Esophagus muscularis mucosa (tissue), 4 donors: Measurements from ENCODE around the gene ATG12. TPM values are rescaled to one million over a fixed set of nuclear protein-coding genes. Genes with fewer than 3 reads are reported as not detected.
"Not testable (repeated sequence)": the region's sequence is repeated elsewhere in the genome, so short reads cannot be mapped to it uniquely, and the experiment has no call there.

ENCODE experiments used
- DNase-seq: peaks from one replicate; pipeline ENCODE4 v3.0.0-alpha.2; 2017; ENCODE audit errors: extremely low spot score
- H3K27ac ChIP-seq, 4 donors: fragments of 200-600 bp; sonication (generic); replicated peaks in 1 of 4; 1 replicate in 3 of 4; 2 replicates in 1 of 4; pipeline ENCODE4 v1.5.1; 2016 to 2019; ENCODE audit warnings: mild to moderate bottlenecking in 1 of 4
- H3K27me3 ChIP-seq, 4 donors: fragments of 200-600 bp; sonication (generic); one replicate each; pipeline versions ENCODE4 v1.5.1 to v1.6.0; 2016 to 2019
- H3K36me3 ChIP-seq, 4 donors: fragments of 200-600 bp; sonication (generic); one replicate each; pipeline ENCODE4 v1.5.1; 2016 to 2019
- H3K4me1 ChIP-seq, 4 donors: fragments of 200-600 bp; sonication (generic); one replicate each; pipeline ENCODE4 v1.5.1; 2016 to 2019
- H3K4me3 ChIP-seq, 4 donors: fragments of 200-600 bp; sonication (generic); 1 replicate in 2 of 4; 2 replicates in 2 of 4; pipeline ENCODE4 v1.5.1; 2016 to 2019; ENCODE audit warnings: mild to moderate bottlenecking in 4 of 4, moderate library complexity in 1 of 4
- H3K9me3 ChIP-seq, 4 donors: fragments of 200-600 bp; sonication (generic); 1 replicate in 3 of 4; 2 replicates in 1 of 4; pipeline ENCODE4 v1.5.1; 2016 to 2019
- CTCF ChIP-seq, 3 experiments: fragments of 200-600 bp in 2 of 3; fragments of 450-650 bp in 1 of 3; sonication (generic) in 2 of 3; IDR thresholded peaks; one replicate each; pipeline ENCODE4 v1.5.1; 2017 to 2019; ENCODE audit warnings: antibody characterized with exemption in 3 of 3, mild to moderate bottlenecking in 2 of 3, moderate library complexity in 1 of 3
- EP300 ChIP-seq: sonication (generic); formaldehyde crosslinking; IDR thresholded peaks from one replicate; pipeline ENCODE4 v1.6.1; 2017; ENCODE audit warnings: antibody characterized with exemption
- POLR2A ChIP-seq: fragments of 450-650 bp; IDR thresholded peaks from one replicate; pipeline ENCODE4 v1.6.1; 2017; ENCODE audit warnings: antibody characterized with exemption, moderate library complexity, mild to moderate bottlenecking, low read depth
- POLR2AphosphoS5 ChIP-seq, 2 donors: sonication (generic); formaldehyde crosslinking; IDR thresholded peaks; one replicate each; pipeline ENCODE4 v1.6.1; 2017; ENCODE audit warnings: antibody characterized with exemption in 2 of 2
- WGBS: methylation state at CpG from one replicate; pipeline ENCODE4 v1.1.5; 2018; 5-methylcytosine and 5-hydroxymethylcytosine counted together
- intact Hi-C: fragments of 100-400 bp; cut with DNase I; formaldehyde crosslinking; loops from one replicate; pipeline ENCODE4 v1.15.1; 2023
- total RNA-seq, 4 donors: library from RNA; depleted of rRNA; stranded (reverse); fragments of >200 nt; gene quantifications; one replicate each; pipeline versions ENCODE4 v1.1.0 to v1.2.1, GENCODE V29; 2016

Gene ATG12
- 10 to 100 TPM; 26.7 to 45.1 (median 37.8) TPM for total RNA-seq

GRCh38 chr5:115841382-115842088 is at the start of gene ATG12, which contains the start of gene AP3S1:
Gene ATG12 (minus strand): TSS chr5:115841565. CDS start chr5:115841552, 13 bp downstream.
Gene AP3S1 (plus strand): TSS chr5:115841935. CDS start chr5:115842038, 103 bp downstream.
- peak; percentile 98 for DNase-seq
- WGBS, result 0% methylated on average over 6 of the region's 65 CpGs
- Histone ChIP-seq H3K36me3 (peaks cover 8 to 11% (median 10%) of the 10 kb centered on the region in 4 donors), H3K27ac (peak within 1 kb of the TSS; percentile 94 to 99 (median 96)), H3K4me3 (peak within 1 kb of the TSS; percentile 78 to 95 (median 90)), H3K4me1 (peaks cover 45 to 74% (median 67%) of the 10 kb centered on the region in 4 donors), H3K27me3 (no peaks in the 10 kb centered on the region), H3K9me3 (no peaks in the 10 kb centered on the region)
- intact Hi-C loops, result loop anchor here (10.0 kb wide), 1 partner anchor 223 kb away; no protein-coding TSS in a partner anchor
- peak; percentile 66 for TF ChIP-seq POLR2A
- TF ChIP-seq CTCF (IDR thresholded peaks at IDR 0.05), result no peak
- peak; percentile 92 to 94 for TF ChIP-seq POLR2AphosphoS5 (IDR thresholded peaks at IDR 0.05)

- DNase-seq, result no peak
- H3K4me1 ChIP-seq, result no peaks in the 10 kb centered on the region
- no peak overlapping the region for H3K27ac ChIP-seq
- peaks cover 0 to 21% (median 6%) of the 10 kb centered on the region in 4 donors for H3K36me3 ChIP-seq
- intact Hi-C loops, result no loop called here
- H3K9me3 ChIP-seq, result no peaks in the 10 kb centered on the region
- no peak overlapping the region for H3K4me3 ChIP-seq
- WGBS, result 71% methylated on average over 1 of the region's 1 CpG
- no peaks in the 10 kb centered on the region for H3K27me3 ChIP-seq
- TF ChIP-seq POLR2A, result no peak
- TF ChIP-seq CTCF (IDR thresholded peaks at IDR 0.05), result peak in 1 of 3 experiments; percentile 10
- no peak for TF ChIP-seq EP300
- TF ChIP-seq POLR2AphosphoS5 (IDR thresholded peaks at IDR 0.05), result no peak
Measured at GRCh38 chr5:115888027-115888426, 46.7 kb upstream of the ATG12 start.

- H3K27me3 ChIP-seq, H3K4me3 ChIP-seq, H3K9me3 ChIP-seq, H3K4me1 ChIP-seq, H3K27ac ChIP-seq, intact Hi-C loops, DNase-seq: not testable (repeated sequence)
- WGBS, result 73% methylated on average over 3 of the region's 3 CpGs
- H3K36me3 ChIP-seq, result peaks cover 0 to 24% (median 11%) of the 10 kb centered on the region in 4 donors
Measured at GRCh38 chr5:115885208-115885607, 43.8 kb upstream of the ATG12 start.

GRCh38 chr5:115884704-115885103 is 43.3 kb upstream of the ATG12 start:
- TF ChIP-seq CTCF (IDR thresholded peaks at IDR 0.05) (no peak), POLR2AphosphoS5 (IDR thresholded peaks at IDR 0.05) (no peak)
- H3K4me1 ChIP-seq, result no peaks in the 10 kb centered on the region
- DNase-seq, result no peak
- H3K36me3 ChIP-seq, result peaks cover 0 to 24% (median 11%) of the 10 kb centered on the region in 4 donors
- H3K27ac ChIP-seq, result no peak overlapping the region
- H3K27me3 ChIP-seq, result no peaks in the 10 kb centered on the region
- no peaks in the 10 kb centered on the region for H3K9me3 ChIP-seq
- 100% methylated on average over 1 of the region's 1 CpG for WGBS
- H3K4me3 ChIP-seq, result no peak overlapping the region
- intact Hi-C loops, result no loop called here

- H3K27ac ChIP-seq, intact Hi-C loops, DNase-seq, H3K4me3 ChIP-seq, H3K27me3 ChIP-seq, H3K4me1 ChIP-seq, H3K9me3 ChIP-seq: not testable (repeated sequence)
- H3K36me3 ChIP-seq, result peaks cover 0 to 26% (median 11%) of the 10 kb centered on the region in 4 donors
- WGBS, result 92% methylated on average over 5 of the region's 8 CpGs
Measured at GRCh38 chr5:115882434-115882833, 41.1 kb upstream of the ATG12 start.

GRCh38 chr5:115877342-115877741 is 36.0 kb upstream of the ATG12 start:
- H3K4me3 ChIP-seq, DNase-seq, H3K9me3 ChIP-seq, H3K4me1 ChIP-seq, H3K27me3 ChIP-seq, H3K27ac ChIP-seq, H3K36me3 ChIP-seq, intact Hi-C loops: not testable (repeated sequence)
- WGBS, result 95% methylated on average over 5 of the region's 5 CpGs
